GM23338 (cell line): ENCODE results near the gene LEKR1. TPM values are rescaled to one million over a fixed set of nuclear protein-coding genes. Genes with fewer than 3 reads are reported as not detected.

Experiments
- ATAC-seq: fragments of 200-7000 bp; cut with Tn5 transposase; 3 replicates; pipeline ENCODE4 v1.9.1; 2020
- DNase-seq: peaks from one replicate; pipeline ENCODE4 v3.0.0-alpha.2; 2015; ENCODE audit warnings: low spot score
- H2AFZ ChIP-seq: fragments of 200-600 bp; sonication (generic); 2 replicates; pipeline ENCODE4 v1.8.0; 2016; ENCODE audit warnings: antibody characterized with exemption, mild to moderate bottlenecking, moderate library complexity
- H3F3A ChIP-seq: fragments of 200-600 bp; sonication (generic); replicated peaks from 2 replicates; pipeline ENCODE4 v1.8.0; 2017; ENCODE audit warnings: antibody characterized with exemption, mixed run types, low read depth
- H3K27ac ChIP-seq: fragments of 200-600 bp; sonication (generic); 2 replicates; pipeline ENCODE4 v1.6.1; 2016; ENCODE audit warnings: low read depth
- H3K27me3 ChIP-seq: fragments of 200-600 bp; sonication (generic); 2 replicates; pipeline ENCODE4 v1.8.0; 2016; ENCODE audit warnings: mild to moderate bottlenecking, mixed run types, moderate library complexity; ENCODE audit not compliant: insufficient read depth
- H3K36me3 ChIP-seq: fragments of 200-600 bp; sonication (generic); 2 replicates; pipeline ENCODE4 v1.8.0; 2016; ENCODE audit warnings: mild to moderate bottlenecking; ENCODE audit not compliant: insufficient read depth
- H3K4me1 ChIP-seq: fragments of 200-600 bp; sonication (generic); 2 replicates; pipeline ENCODE4 v1.8.0; 2016; ENCODE audit warnings: mild to moderate bottlenecking, moderate library complexity; ENCODE audit not compliant: insufficient read depth
- H3K4me2 ChIP-seq: fragments of 200-600 bp; sonication (generic); 2 replicates; pipeline ENCODE4 v1.7.1; 2017; ENCODE audit warnings: mixed run types
- H3K4me3 ChIP-seq: fragments of 200-600 bp; sonication (generic); 2 replicates; pipeline ENCODE4 v1.6.1; 2016; ENCODE audit warnings: mixed run types
- H3K79me2 ChIP-seq: fragments of 200-600 bp; sonication (generic); replicated peaks from 2 replicates; pipeline ENCODE4 v1.8.0; 2017; ENCODE audit warnings: mild to moderate bottlenecking; ENCODE audit not compliant: insufficient read depth
- H3K9me2 ChIP-seq: fragments of 200-600 bp; sonication (generic); 2 replicates; pipeline ENCODE4 v1.8.0; 2017; ENCODE audit not compliant: insufficient read depth
- H4K20me1 ChIP-seq: fragments of 200-600 bp; sonication (generic); replicated peaks from 2 replicates; pipeline ENCODE4 v1.8.0; 2017; ENCODE audit warnings: mild to moderate bottlenecking; ENCODE audit not compliant: insufficient read depth
- H3K27ac Mint-ChIP-seq: 2 replicates; pipeline ENCODE4 v1.8.0; 2020; ENCODE audit warnings: inconsistent platforms, mild to moderate bottlenecking, moderate library complexity, mixed read lengths
- H3K27me3 Mint-ChIP-seq: 3 replicates; pipeline ENCODE4 v1.8.0; 2022; ENCODE audit warnings: low read depth, mild to moderate bottlenecking, moderate library complexity, mixed read lengths, inconsistent platforms; ENCODE audit not compliant: insufficient read depth, poor library complexity
- H3K36me3 Mint-ChIP-seq: 3 replicates; pipeline ENCODE4 v1.8.0; 2021; ENCODE audit warnings: low read depth, mild to moderate bottlenecking, inconsistent platforms, moderate library complexity, mixed read lengths
- H3K4me1 Mint-ChIP-seq: 3 replicates; pipeline ENCODE4 v1.8.0; 2020; ENCODE audit warnings: mild to moderate bottlenecking, inconsistent platforms, mixed read lengths
- H3K4me3 Mint-ChIP-seq: 3 replicates; pipeline ENCODE4 v1.8.0; 2021; ENCODE audit warnings: moderate library complexity, mild to moderate bottlenecking, inconsistent platforms, mixed read lengths
- H3K9me3 Mint-ChIP-seq: 3 replicates; pipeline ENCODE4 v1.8.0; 2020; ENCODE audit warnings: moderate library complexity, mild to moderate bottlenecking, inconsistent platforms, mixed read lengths
- CREB1 ChIP-seq: fragments of 250-450 bp; sonication (Bioruptor Pico); IDR thresholded peaks from 2 replicates; pipeline ENCODE4 v1.5.0; 2020; ENCODE audit warnings: low read depth, mild to moderate bottlenecking, moderate library complexity
- EZH2 ChIP-seq: fragments of 200-600 bp; sonication (generic); IDR thresholded peaks from one replicate; pipeline ENCODE4 v1.8.0; 2017; ENCODE audit warnings: antibody characterized with exemption, mild to moderate bottlenecking, low read depth; ENCODE audit not compliant: unreplicated experiment
- EZH2phosphoT487 ChIP-seq: fragments of 200-600 bp; sonication (generic); IDR thresholded peaks from one replicate; pipeline ENCODE4 v1.8.1; 2018; ENCODE audit warnings: antibody characterized with exemption; ENCODE audit not compliant: unreplicated experiment
- JUNB ChIP-seq: IDR thresholded peaks from one replicate; pipeline ENCODE4 v1.6.1; 2016; ENCODE audit warnings: antibody characterized with exemption; ENCODE audit not compliant: unreplicated experiment
- NANOG ChIP-seq: IDR thresholded peaks from 2 replicates; pipeline ENCODE4 v1.6.1; 2016; ENCODE audit warnings: antibody characterized with exemption, borderline replicate concordance
- POLR2AphosphoS5 ChIP-seq: IDR thresholded peaks from 2 replicates; pipeline ENCODE4 v1.6.1; 2016; ENCODE audit warnings: antibody characterized with exemption, low read depth
- STAT1 ChIP-seq: IDR thresholded peaks from one replicate; pipeline ENCODE4 v1.6.1; 2016; ENCODE audit warnings: antibody characterized with exemption; ENCODE audit not compliant: unreplicated experiment
- ZNF114 ChIP-seq: fragments of 250-450 bp; sonication (Bioruptor Pico); IDR thresholded peaks from 2 replicates; pipeline ENCODE4 v1.5.0; 2020; ENCODE audit warnings: mild to moderate bottlenecking, moderate library complexity
- ZNF331 ChIP-seq: fragments of 250-450 bp; sonication (Bioruptor Pico); IDR thresholded peaks from 2 replicates; pipeline ENCODE4 v1.5.0; 2020; ENCODE audit warnings: low read depth, mild to moderate bottlenecking, moderate library complexity
- polyA plus RNA-seq: library from polyadenylated mRNA; unstranded; fragments of >200 nt; fragmentation: Nextera tagmentation; extraction: Ambion mirVana; gene quantifications from 2 replicates; pipeline ENCODE4 v1.2.1, GENCODE V29; 2016
- total RNA-seq: library from RNA; depleted of rRNA; stranded (reverse); fragments of >200 nt; shearing (Covaris generic); gene quantifications from 2 replicates; pipeline ENCODE4 v1.2.3, GENCODE V29; 2014
- TF ChIP-seq, protein P1 (sequence below), 2 experiments: fragments of 200-600 bp in 1 of 2; sonication (generic) in 1 of 2; conservative IDR thresholded peaks; 2 replicates each; pipeline versions ENCODE4 v1.5.1 to v1.6.1; 2016 to 2017; ENCODE audit warnings: antibody characterized with exemption in 2 of 2, low read depth in 2 of 2, mild to moderate bottlenecking in 2 of 2, moderate library complexity in 1 of 2
- TF ChIP-seq, protein P2 (sequence below): IDR thresholded peaks from 2 replicates; pipeline ENCODE4 v1.6.1; 2016; ENCODE audit warnings: antibody characterized with exemption
- TF ChIP-seq, protein P3 (sequence below): IDR thresholded peaks from one replicate; pipeline ENCODE4 v1.6.1; 2018; ENCODE audit warnings: antibody characterized with exemption; ENCODE audit not compliant: unreplicated experiment
- TF ChIP-seq, protein P4 (sequence below): fragments of 250-450 bp; sonication (Bioruptor Pico); IDR thresholded peaks from 2 replicates; pipeline ENCODE4 v1.5.0; 2020; ENCODE audit warnings: mild to moderate bottlenecking, moderate library complexity

Gene LEKR1
- total and polyA plus RNA-seq, 2 experiments from 2014 or later: not detected

DNA sequence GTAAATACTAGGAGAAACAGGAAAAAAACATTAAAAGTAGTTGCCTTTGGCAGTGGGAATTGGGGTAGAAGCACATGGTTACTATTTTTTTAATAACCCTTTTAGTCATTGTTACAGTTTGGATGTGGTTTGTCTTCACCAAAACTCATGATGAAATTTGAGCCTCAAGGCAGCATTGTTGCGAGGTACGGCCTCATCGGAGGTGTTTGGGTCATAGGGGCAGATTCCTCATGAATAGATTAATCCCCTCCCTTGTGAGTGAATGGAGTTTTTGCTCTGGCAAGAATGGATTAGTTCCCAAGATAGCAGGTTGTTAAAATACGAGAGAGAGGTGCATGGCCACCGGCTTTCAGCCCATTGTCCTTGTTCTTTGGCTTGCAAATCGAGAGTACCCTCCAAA lies 92.6 kb downstream of the LEKR1 start:
- H3K4me2 ChIP-seq: no peak overlapping the region
- no peaks in the 10 kb centered on the region for H3F3A ChIP-seq
- H3K79me2 ChIP-seq: no peaks in the 10 kb centered on the region
- no peak for TF ChIP-seq ZNF331
- TF ChIP-seq, protein P1, sequence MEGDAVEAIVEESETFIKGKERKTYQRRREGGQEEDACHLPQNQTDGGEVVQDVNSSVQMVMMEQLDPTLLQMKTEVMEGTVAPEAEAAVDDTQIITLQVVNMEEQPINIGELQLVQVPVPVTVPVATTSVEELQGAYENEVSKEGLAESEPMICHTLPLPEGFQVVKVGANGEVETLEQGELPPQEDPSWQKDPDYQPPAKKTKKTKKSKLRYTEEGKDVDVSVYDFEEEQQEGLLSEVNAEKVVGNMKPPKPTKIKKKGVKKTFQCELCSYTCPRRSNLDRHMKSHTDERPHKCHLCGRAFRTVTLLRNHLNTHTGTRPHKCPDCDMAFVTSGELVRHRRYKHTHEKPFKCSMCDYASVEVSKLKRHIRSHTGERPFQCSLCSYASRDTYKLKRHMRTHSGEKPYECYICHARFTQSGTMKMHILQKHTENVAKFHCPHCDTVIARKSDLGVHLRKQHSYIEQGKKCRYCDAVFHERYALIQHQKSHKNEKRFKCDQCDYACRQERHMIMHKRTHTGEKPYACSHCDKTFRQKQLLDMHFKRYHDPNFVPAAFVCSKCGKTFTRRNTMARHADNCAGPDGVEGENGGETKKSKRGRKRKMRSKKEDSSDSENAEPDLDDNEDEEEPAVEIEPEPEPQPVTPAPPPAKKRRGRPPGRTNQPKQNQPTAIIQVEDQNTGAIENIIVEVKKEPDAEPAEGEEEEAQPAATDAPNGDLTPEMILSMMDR (conservative IDR thresholded peaks at IDR 0.05; ENCODE audit: low read depth in 2 of 2): no peak
- no peak for TF ChIP-seq STAT1
- TF ChIP-seq JUNB: no peak
- no peak for TF ChIP-seq EZH2
- TF ChIP-seq EZH2phosphoT487: no peak
- no peak for TF ChIP-seq NANOG
- TF ChIP-seq, protein P2, sequence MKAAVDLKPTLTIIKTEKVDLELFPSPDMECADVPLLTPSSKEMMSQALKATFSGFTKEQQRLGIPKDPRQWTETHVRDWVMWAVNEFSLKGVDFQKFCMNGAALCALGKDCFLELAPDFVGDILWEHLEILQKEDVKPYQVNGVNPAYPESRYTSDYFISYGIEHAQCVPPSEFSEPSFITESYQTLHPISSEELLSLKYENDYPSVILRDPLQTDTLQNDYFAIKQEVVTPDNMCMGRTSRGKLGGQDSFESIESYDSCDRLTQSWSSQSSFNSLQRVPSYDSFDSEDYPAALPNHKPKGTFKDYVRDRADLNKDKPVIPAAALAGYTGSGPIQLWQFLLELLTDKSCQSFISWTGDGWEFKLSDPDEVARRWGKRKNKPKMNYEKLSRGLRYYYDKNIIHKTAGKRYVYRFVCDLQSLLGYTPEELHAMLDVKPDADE: no peak
- TF ChIP-seq CREB1 (CRISPR knock-in tag): no peak
- no peak for TF ChIP-seq ZNF114
- no peak for TF ChIP-seq POLR2AphosphoS5
- TF ChIP-seq, protein P3, sequence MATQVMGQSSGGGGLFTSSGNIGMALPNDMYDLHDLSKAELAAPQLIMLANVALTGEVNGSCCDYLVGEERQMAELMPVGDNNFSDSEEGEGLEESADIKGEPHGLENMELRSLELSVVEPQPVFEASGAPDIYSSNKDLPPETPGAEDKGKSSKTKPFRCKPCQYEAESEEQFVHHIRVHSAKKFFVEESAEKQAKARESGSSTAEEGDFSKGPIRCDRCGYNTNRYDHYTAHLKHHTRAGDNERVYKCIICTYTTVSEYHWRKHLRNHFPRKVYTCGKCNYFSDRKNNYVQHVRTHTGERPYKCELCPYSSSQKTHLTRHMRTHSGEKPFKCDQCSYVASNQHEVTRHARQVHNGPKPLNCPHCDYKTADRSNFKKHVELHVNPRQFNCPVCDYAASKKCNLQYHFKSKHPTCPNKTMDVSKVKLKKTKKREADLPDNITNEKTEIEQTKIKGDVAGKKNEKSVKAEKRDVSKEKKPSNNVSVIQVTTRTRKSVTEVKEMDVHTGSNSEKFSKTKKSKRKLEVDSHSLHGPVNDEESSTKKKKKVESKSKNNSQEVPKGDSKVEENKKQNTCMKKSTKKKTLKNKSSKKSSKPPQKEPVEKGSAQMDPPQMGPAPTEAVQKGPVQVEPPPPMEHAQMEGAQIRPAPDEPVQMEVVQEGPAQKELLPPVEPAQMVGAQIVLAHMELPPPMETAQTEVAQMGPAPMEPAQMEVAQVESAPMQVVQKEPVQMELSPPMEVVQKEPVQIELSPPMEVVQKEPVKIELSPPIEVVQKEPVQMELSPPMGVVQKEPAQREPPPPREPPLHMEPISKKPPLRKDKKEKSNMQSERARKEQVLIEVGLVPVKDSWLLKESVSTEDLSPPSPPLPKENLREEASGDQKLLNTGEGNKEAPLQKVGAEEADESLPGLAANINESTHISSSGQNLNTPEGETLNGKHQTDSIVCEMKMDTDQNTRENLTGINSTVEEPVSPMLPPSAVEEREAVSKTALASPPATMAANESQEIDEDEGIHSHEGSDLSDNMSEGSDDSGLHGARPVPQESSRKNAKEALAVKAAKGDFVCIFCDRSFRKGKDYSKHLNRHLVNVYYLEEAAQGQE: no peak
- TF ChIP-seq, protein P4, sequence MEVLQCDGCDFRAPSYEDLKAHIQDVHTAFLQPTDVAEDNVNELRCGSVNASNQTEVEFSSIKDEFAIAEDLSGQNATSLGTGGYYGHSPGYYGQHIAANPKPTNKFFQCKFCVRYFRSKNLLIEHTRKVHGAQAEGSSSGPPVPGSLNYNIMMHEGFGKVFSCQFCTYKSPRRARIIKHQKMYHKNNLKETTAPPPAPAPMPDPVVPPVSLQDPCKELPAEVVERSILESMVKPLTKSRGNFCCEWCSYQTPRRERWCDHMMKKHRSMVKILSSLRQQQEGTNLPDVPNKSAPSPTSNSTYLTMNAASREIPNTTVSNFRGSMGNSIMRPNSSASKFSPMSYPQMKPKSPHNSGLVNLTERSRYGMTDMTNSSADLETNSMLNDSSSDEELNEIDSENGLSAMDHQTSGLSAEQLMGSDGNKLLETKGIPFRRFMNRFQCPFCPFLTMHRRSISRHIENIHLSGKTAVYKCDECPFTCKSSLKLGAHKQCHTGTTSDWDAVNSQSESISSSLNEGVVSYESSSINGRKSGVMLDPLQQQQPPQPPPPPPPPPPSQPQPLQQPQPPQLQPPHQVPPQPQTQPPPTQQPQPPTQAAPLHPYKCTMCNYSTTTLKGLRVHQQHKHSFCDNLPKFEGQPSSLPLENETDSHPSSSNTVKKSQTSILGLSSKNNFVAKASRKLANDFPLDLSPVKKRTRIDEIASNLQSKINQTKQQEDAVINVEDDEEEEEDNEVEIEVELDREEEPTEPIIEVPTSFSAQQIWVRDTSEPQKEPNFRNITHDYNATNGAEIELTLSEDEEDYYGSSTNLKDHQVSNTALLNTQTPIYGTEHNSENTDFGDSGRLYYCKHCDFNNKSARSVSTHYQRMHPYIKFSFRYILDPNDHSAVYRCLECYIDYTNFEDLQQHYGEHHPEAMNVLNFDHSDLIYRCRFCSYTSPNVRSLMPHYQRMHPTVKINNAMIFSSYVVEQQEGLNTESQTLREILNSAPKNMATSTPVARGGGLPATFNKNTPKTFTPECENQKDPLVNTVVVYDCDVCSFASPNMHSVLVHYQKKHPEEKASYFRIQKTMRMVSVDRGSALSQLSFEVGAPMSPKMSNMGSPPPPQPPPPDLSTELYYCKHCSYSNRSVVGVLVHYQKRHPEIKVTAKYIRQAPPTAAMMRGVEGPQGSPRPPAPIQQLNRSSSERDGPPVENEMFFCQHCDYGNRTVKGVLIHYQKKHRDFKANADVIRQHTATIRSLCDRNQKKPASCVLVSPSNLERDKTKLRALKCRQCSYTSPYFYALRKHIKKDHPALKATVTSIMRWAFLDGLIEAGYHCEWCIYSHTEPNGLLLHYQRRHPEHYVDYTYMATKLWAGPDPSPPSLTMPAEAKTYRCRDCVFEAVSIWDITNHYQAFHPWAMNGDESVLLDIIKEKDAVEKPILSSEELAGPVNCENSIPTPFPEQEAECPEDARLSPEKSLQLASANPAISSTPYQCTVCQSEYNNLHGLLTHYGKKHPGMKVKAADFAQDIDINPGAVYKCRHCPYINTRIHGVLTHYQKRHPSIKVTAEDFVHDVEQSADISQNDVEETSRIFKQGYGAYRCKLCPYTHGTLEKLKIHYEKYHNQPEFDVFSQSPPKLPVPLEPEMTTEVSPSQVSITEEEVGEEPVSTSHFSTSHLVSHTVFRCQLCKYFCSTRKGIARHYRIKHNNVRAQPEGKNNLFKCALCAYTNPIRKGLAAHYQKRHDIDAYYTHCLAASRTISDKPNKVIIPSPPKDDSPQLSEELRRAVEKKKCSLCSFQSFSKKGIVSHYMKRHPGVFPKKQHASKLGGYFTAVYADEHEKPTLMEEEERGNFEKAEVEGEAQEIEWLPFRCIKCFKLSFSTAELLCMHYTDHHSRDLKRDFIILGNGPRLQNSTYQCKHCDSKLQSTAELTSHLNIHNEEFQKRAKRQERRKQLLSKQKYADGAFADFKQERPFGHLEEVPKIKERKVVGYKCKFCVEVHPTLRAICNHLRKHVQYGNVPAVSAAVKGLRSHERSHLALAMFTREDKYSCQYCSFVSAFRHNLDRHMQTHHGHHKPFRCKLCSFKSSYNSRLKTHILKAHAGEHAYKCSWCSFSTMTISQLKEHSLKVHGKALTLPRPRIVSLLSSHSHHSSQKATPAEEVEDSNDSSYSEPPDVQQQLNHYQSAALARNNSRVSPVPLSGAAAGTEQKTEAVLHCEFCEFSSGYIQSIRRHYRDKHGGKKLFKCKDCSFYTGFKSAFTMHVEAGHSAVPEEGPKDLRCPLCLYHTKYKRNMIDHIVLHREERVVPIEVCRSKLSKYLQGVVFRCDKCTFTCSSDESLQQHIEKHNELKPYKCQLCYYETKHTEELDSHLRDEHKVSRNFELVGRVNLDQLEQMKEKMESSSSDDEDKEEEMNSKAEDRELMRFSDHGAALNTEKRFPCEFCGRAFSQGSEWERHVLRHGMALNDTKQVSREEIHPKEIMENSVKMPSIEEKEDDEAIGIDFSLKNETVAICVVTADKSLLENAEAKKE (CRISPR knock-in tag): no peak
- peaks cover 8% of the 10 kb centered on the region for H3K4me1 ChIP-seq
- no peaks in the 10 kb centered on the region for H3K27me3 Mint-ChIP-seq
- peaks cover 3% of the 10 kb centered on the region; the same call in 1 of the 3 replicates for H3K36me3 Mint-ChIP-seq
- peak; percentile 51; the same call in 2 of the 3 replicates for ATAC-seq
- H2AFZ ChIP-seq: peak overlapping the region; percentile 70; the same call in 1 of the 2 replicates
- H3K9me3 Mint-ChIP-seq: peaks cover 6% of the 10 kb centered on the region
- DNase-seq: no peak
- no peak overlapping the region for H3K27ac Mint-ChIP-seq
- H3K36me3 ChIP-seq: no peaks in the 10 kb centered on the region
- no peak overlapping the region for H3K4me3 ChIP-seq
- H3K9me2 ChIP-seq: no peaks in the 10 kb centered on the region
- H3K27me3 ChIP-seq: no peaks in the 10 kb centered on the region
- H3K4me3 Mint-ChIP-seq: no peak overlapping the region
- H3K4me1 Mint-ChIP-seq: peaks cover 6% of the 10 kb centered on the region; the same call in 2 of the 3 replicates
- no peak overlapping the region for H3K27ac ChIP-seq
- no peaks in the 10 kb centered on the region for H4K20me1 ChIP-seq
